ENCODE measurements around the gene AMOTL2. TPM values are rescaled to one million over a fixed set of nuclear protein-coding genes. Genes with fewer than 3 reads are reported as not detected.

The AMOTL2 gene
- total and polyA plus RNA-seq, 9 of the 15 experiments (the other 6 are each of a cell fraction or from before 2014, with no cell fraction given), result 0.12 to 0.31 TPM; not detected in 7

- TF ChIP-seq ARID3A (IDR thresholded peaks at IDR 0.05; ENCODE audit: borderline replicate concordance, low read depth, low read length), result no peak
- TF ChIP-seq ASH1L (IDR thresholded peaks at IDR 0.05; ENCODE audit: borderline replicate concordance, low read depth, partially characterized antibody), result no peak
- no peak for TF ChIP-seq ZNF764 (CRISPR knock-in tag; IDR thresholded peaks at IDR 0.05; ENCODE audit: low read depth)
- no peak for TF ChIP-seq ZNF174 (CRISPR knock-in tag; IDR thresholded peaks at IDR 0.05)
- no peak for TF ChIP-seq RREB1 (CRISPR knock-in tag; IDR thresholded peaks at IDR 0.05)
- no peak for TF ChIP-seq ZNF445 (CRISPR knock-in tag; IDR thresholded peaks at IDR 0.05; ENCODE audit: low read depth)
- no peak for TF ChIP-seq SNAPC5 (CRISPR knock-in tag; IDR thresholded peaks at IDR 0.05)
Measured at GRCh38 chr3:134367869-134368750, 6.1 kb downstream of the AMOTL2 start (continued).

All from K562 (cell line).